Kidney epithelial cell (primary cell): Measurements from ENCODE around the gene IRF7. TPM values are rescaled to one million over a fixed set of nuclear protein-coding genes. Genes with fewer than 3 reads are reported as not detected.

Source experiments
- DNase-seq: peaks from one replicate; pipeline ENCODE4 v3.0.0-alpha.2; 2010; ENCODE audit warnings: low read depth
- H3K27me3 ChIP-seq: 2 replicates; pipeline ENCODE4 v1.6.0; 2011; ENCODE audit warnings: low read length; ENCODE audit not compliant: control insufficient read depth, insufficient read depth
- H3K36me3 ChIP-seq: 2 replicates; pipeline ENCODE4 v1.5.1; 2011; ENCODE audit warnings: low read length; ENCODE audit not compliant: control insufficient read depth, insufficient read depth
- H3K4me3 ChIP-seq: 2 replicates; pipeline ENCODE4 v1.5.1; 2011; ENCODE audit warnings: low read depth, mild to moderate bottlenecking, control low read depth, low read length
- total RNA-seq: library from RNA; depleted of rRNA; stranded (reverse); fragments of >200 nt; gene quantifications from 2 replicates; pipeline ENCODE4 v1.2.3, GENCODE V29; 2015
- TF ChIP-seq, protein P1 (sequence below): IDR thresholded peaks from 2 replicates; pipeline ENCODE4 v1.5.1; 2011; ENCODE audit warnings: mild to moderate bottlenecking, moderate library complexity, low read length, control low read depth, inconsistent platforms; ENCODE audit not compliant: insufficient read depth, poor library complexity, severe bottlenecking

The IRF7 gene
- total RNA-seq, 1 donor from 2014 or later: 60.2 TPM

DNA sequence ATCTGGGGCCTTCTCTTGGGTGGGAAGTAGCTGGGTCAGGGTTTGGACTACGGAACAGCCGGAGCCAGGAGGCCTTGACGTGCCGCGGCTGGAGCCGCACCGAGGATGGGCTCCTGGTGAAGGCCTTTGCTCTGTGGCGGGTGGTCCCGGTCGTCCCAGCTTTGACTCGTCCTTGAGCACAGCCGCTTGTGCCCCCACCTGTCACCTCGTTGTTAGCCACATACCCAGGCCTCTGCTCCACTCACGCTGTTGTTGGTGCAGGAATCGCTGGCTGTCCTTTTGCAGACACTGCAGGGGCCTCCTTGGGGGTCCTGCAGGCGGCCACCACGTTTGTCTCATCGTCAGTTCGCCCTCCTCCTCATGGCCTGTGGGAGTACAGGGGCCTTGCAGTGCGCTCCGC is 22.4 kb downstream of the IRF7 start:
- TF ChIP-seq, protein P1, sequence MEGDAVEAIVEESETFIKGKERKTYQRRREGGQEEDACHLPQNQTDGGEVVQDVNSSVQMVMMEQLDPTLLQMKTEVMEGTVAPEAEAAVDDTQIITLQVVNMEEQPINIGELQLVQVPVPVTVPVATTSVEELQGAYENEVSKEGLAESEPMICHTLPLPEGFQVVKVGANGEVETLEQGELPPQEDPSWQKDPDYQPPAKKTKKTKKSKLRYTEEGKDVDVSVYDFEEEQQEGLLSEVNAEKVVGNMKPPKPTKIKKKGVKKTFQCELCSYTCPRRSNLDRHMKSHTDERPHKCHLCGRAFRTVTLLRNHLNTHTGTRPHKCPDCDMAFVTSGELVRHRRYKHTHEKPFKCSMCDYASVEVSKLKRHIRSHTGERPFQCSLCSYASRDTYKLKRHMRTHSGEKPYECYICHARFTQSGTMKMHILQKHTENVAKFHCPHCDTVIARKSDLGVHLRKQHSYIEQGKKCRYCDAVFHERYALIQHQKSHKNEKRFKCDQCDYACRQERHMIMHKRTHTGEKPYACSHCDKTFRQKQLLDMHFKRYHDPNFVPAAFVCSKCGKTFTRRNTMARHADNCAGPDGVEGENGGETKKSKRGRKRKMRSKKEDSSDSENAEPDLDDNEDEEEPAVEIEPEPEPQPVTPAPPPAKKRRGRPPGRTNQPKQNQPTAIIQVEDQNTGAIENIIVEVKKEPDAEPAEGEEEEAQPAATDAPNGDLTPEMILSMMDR: no peak
- no peak overlapping the region for H3K4me3 ChIP-seq
- DNase-seq: no peak
- no peaks in the 10 kb centered on the region for H3K27me3 ChIP-seq
- peaks cover 4% of the 10 kb centered on the region for H3K36me3 ChIP-seq

DNA sequence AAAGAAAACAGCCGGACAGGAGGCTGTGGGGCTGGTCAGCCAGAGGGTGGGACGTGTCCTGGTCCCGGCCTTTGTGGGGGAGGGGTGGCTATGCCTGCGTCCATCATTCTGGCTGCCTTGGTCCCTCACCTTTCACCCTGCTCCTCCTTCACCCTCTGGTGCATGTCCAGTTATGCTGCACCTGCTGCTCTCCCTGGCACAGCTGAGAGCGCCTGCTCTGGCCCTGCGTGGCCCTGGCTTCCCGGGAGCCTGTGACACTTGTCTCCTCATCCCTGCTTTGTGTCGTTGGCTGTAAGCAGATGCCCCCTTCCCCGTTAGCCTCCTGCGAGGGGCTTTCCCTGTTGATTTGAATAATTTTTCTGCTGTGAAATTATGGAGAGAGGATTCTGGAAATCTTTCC is 22.8 kb downstream of the IRF7 start:
- no peak for DNase-seq
- H3K36me3 ChIP-seq: peaks cover 4% of the 10 kb centered on the region

GRCh38 chr11:592501-592900 is 23.2 kb downstream of the IRF7 start:
- DNase-seq: no peak
- TF ChIP-seq, protein P1: no peak
- Histone ChIP-seq H3K36me3 (peaks cover 6% of the 10 kb centered on the region), H3K4me3 (no peak overlapping the region), H3K27me3 (no peaks in the 10 kb centered on the region)

More for the DNA sequence above, 22.8 kb downstream of the IRF7 start:
- no peaks in the 10 kb centered on the region for H3K27me3 ChIP-seq
- TF ChIP-seq, protein P1: no peak
- H3K4me3 ChIP-seq: no peak overlapping the region

GRCh38 chr11:590997-591396 is 24.8 kb downstream of the IRF7 start:
- DNase-seq: no peak
- peaks cover 3% of the 10 kb centered on the region for H3K36me3 ChIP-seq
- TF ChIP-seq, protein P1: no peak
- H3K27me3 ChIP-seq: no peaks in the 10 kb centered on the region
- no peak overlapping the region for H3K4me3 ChIP-seq

DNA sequence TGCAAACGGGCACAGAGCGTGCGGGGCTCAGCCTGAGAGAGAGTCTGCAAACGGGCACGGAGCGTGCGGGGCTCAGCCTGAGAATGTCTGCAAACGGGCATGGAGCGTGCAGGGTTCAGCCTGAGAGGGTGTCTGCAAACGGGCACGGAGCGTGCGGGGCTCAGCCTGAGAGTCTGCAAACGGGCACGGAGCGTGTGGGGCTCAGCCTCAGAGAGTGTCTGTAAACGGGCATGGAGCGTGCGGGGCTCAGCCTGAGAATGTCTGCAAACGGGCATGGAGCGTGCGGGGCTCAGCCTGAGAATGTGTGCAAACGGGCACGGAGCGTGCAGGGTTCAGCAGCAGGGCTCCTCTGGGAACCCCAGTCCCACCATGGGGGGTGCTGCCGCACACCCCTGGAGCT is 26.0 kb downstream of the IRF7 start:
- H3K36me3 ChIP-seq: peaks cover 3% of the 10 kb centered on the region

GRCh38 chr11:587978-588380 is 27.8 kb downstream of the IRF7 start:
- TF ChIP-seq, protein P1: no peak
- H3K36me3 ChIP-seq: peaks cover 3% of the 10 kb centered on the region
- H3K27me3 ChIP-seq: no peaks in the 10 kb centered on the region
- DNase-seq: peak; percentile 38
- H3K4me3 ChIP-seq: no peak overlapping the region

More for the DNA sequence above, 26.0 kb downstream of the IRF7 start:
- Histone ChIP-seq H3K4me3 (no peak overlapping the region), H3K27me3 (no peaks in the 10 kb centered on the region)
- TF ChIP-seq, protein P1: no peak
- no peak for DNase-seq
